Breast epithelium (tissue), 3 donors: ENCODE data around the gene ADCY6.

Experiments used
- POLR2A ChIP-seq: fragments of 450-650 bp; IDR thresholded peaks from one replicate; pipeline ENCODE4 v1.6.1; 2016; ENCODE audit warnings: antibody characterized with exemption, mild to moderate bottlenecking, moderate library complexity
- TF ChIP-seq, protein P1 (sequence below), 3 donors: fragments of 450-650 bp; IDR thresholded peaks; one replicate each; pipeline ENCODE4 v1.5.1; 2016 to 2017; ENCODE audit warnings: antibody characterized with exemption in 3 of 3, mild to moderate bottlenecking in 3 of 3, moderate library complexity in 3 of 3

DNA sequence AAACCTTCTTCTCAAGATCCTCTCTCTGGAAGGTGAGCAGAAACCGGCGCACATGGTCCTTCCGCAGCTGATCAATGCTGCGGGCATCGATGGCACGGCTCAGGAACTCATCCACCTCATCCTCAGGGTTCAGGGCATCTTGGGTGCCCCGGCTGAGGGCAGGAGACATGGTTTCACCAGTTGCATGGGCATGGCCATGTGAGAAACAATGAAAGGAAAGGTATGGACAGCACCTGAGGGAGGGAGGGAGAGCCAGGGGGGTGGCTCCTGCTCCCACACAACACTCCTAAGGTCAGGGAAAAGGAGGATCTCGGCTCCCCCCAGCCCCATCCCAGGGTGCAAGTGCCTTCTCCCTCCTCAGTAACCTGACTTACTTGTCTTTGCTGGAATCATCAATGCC lies 13.6 kb downstream of the ADCY6 start:
- TF ChIP-seq, protein P1, sequence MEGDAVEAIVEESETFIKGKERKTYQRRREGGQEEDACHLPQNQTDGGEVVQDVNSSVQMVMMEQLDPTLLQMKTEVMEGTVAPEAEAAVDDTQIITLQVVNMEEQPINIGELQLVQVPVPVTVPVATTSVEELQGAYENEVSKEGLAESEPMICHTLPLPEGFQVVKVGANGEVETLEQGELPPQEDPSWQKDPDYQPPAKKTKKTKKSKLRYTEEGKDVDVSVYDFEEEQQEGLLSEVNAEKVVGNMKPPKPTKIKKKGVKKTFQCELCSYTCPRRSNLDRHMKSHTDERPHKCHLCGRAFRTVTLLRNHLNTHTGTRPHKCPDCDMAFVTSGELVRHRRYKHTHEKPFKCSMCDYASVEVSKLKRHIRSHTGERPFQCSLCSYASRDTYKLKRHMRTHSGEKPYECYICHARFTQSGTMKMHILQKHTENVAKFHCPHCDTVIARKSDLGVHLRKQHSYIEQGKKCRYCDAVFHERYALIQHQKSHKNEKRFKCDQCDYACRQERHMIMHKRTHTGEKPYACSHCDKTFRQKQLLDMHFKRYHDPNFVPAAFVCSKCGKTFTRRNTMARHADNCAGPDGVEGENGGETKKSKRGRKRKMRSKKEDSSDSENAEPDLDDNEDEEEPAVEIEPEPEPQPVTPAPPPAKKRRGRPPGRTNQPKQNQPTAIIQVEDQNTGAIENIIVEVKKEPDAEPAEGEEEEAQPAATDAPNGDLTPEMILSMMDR (IDR thresholded peaks at IDR 0.05), result no peak
- TF ChIP-seq POLR2A, result no peak
